Sigmoid colon (tissue), 4 donors: ENCODE data around the gene KIF26B.

Experiments
- CTCF ChIP-seq, 4 experiments: fragments of 450-650 bp in 3 of 4; fragments of 200-600 bp in 1 of 4; IDR thresholded peaks; one replicate each; pipeline ENCODE4 v1.5.1; 2016 to 2019; ENCODE audit warnings: antibody characterized with exemption in 4 of 4, mild to moderate bottlenecking in 3 of 4, moderate library complexity in 2 of 4
- EP300 ChIP-seq, 4 donors: sonication (generic); formaldehyde crosslinking; IDR thresholded peaks; one replicate each; pipeline ENCODE4 v1.6.1; 2017; ENCODE audit warnings: antibody characterized with exemption in 4 of 4
- POLR2A ChIP-seq, 2 donors: fragments of 450-650 bp; IDR thresholded peaks; one replicate each; pipeline ENCODE4 v1.6.1; 2016; ENCODE audit warnings: antibody characterized with exemption in 2 of 2, mild to moderate bottlenecking in 2 of 2, moderate library complexity in 2 of 2
- POLR2AphosphoS5 ChIP-seq, 4 donors: sonication (generic); formaldehyde crosslinking; IDR thresholded peaks; one replicate each; pipeline ENCODE4 v1.6.1; 2017; ENCODE audit warnings: antibody characterized with exemption in 4 of 4

DNA sequence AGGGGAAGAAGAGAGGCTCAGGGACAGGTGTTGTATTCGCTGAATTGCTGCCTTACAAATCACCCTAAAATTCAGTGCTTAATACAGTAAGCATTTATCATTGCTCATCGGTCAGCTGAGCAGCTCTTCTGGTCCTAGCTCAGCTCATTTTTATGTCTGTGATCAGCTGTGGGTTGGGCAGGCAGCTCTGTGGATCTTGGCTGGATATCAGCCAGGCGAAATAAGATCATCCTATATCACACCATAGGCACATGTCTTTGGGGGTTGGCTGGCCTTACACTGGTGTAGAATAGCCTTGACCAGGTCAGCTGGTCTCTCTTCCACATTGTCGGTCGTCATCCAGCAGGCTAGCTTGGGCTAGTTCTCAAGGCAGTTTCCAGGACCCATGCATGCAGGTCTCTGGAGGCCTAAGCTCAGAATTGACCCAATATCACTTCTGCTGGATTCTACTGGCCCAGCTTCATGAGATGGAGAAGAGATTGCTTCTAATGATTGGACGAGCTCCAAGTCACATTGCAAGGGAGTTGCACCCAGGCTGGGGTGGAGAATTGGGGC lies 448.6 kb downstream of the KIF26B start:
- TF ChIP-seq CTCF (IDR thresholded peaks at IDR 0.05) (no peak), EP300 (IDR thresholded peaks at IDR 0.05) (no peak), POLR2A (IDR thresholded peaks at IDR 0.05) (no peak), POLR2AphosphoS5 (IDR thresholded peaks at IDR 0.05) (no peak)
